ENCODE data around the gene GSX2.

The GSX2 gene

GRCh38 chr4:54082168-54082567 lies 17.8 kb upstream of the GSX2 start:
- no peak for DNase-seq

- DNase-seq: no peak
These were observed 14.7 kb upstream of the GSX2 start for GRCh38 chr4:54085284-54085683.

GRCh38 chr4:54089875-54090274 lies 10.1 kb upstream of the GSX2 start:
- DNase-seq: no peak

- DNase-seq: no peak
These were observed 9.6 kb upstream of the GSX2 start for GRCh38 chr4:54090404-54090803.

- DNase-seq: no peak
These were observed 8.9 kb upstream of the GSX2 start for GRCh38 chr4:54090804-54091623.

- no peak for DNase-seq
These were observed 8.1 kb upstream of the GSX2 start for GRCh38 chr4:54091637-54092404.

GRCh38 chr4:54092405-54093323 lies 7.3 kb upstream of the GSX2 start:
- DNase-seq: no peak

- DNase-seq: no peak
These were observed 6.4 kb upstream of the GSX2 start for GRCh38 chr4:54093324-54094240.

- no peak for DNase-seq
These were observed 5.5 kb upstream of the GSX2 start for GRCh38 chr4:54094451-54094850.

- no peak for DNase-seq
These were observed 4.7 kb upstream of the GSX2 start for GRCh38 chr4:54095110-54095825.

- no peak for DNase-seq
These were observed 3.5 kb upstream of the GSX2 start for GRCh38 chr4:54096295-54096962.

- no peak for DNase-seq
These were observed 2.8 kb upstream of the GSX2 start for GRCh38 chr4:54097152-54097551.

- no peak for DNase-seq
These were observed 1.6 kb upstream of the GSX2 start for GRCh38 chr4:54098375-54098774.

GRCh38 chr4:54099287-54099747 lies 646 bp upstream of the GSX2 start:
- no peak for DNase-seq

- DNase-seq: no peak
These were observed 729 bp downstream of the GSX2 start for GRCh38 chr4:54100595-54101189.

GRCh38 chr4:54101190-54102041 lies 1.5 kb downstream of the GSX2 start:
- no peak for DNase-seq

GRCh38 chr4:54102531-54103106 lies 2.7 kb downstream of the GSX2 start:
- no peak for DNase-seq

GRCh38 chr4:54103190-54103574 lies 3.2 kb downstream of the GSX2 start:
- DNase-seq: no peak

GRCh38 chr4:54104907-54105306 lies 4.9 kb downstream of the GSX2 start:
- no peak for DNase-seq

Data from GF-D8 (cell line).